HepG2 (cell line): ENCODE measurements around the gene ZNF644. TPM values are rescaled to one million over a fixed set of nuclear protein-coding genes. Genes with fewer than 3 reads are reported as not detected.

Experiments
- ATAC-seq: fragments of 200-7000 bp; cut with Tn5 transposase; 3 replicates; pipeline ENCODE4 v1.9.1; 2020; ENCODE audit warnings: mild to moderate bottlenecking, moderate library complexity
- BruUV-seq: library from RNA; stranded (reverse); fragments of 400-500 nt; replicated peaks from 2 replicates; lab custom pipeline; 2021; lab: Mats Ljungman, UMichigan
- CTCF ChIA-PET: fragments of 300-600 bp; formaldehyde crosslinking; extraction: SDS; loops from one replicate; lab custom pipeline; 2021; ENCODE audit warnings: low total read pairs, inconsistent platforms, low intra/inter-chr PET ratio; lab: Yijun Ruan, JAX
- POLR2A ChIA-PET: fragments of 350-600 bp; sonication (Branson Sonifier 250); formaldehyde crosslinking; loops from one replicate; lab custom pipeline; 2020; ENCODE audit warnings: antibody characterized with exemption, inconsistent platforms; lab: Yijun Ruan, JAX
- DNase-seq: peaks from one replicate; pipeline ENCODE4 v3.0.0-alpha.2; 2015; ENCODE audit warnings: low spot score
- FAIRE-seq: peaks from 3 replicates; lab custom pipeline; 2011; peaks lifted over from hg19 to GRCh38; lab: Jason Lieb, UNC
- H2AFZ ChIP-seq: one replicate; pipeline ENCODE4 v1.6.1; 2011; ENCODE audit warnings: low read length, inconsistent platforms
- H3K27ac ChIP-seq: fragments of 300-600 bp; 3 replicates; pipeline ENCODE4 v1.8.0; 2011; ENCODE audit warnings: mixed run types, mild to moderate bottlenecking, mixed read lengths, low read length, inconsistent platforms; ENCODE audit not compliant: insufficient read depth; ENCODE audit errors: extremely low read length
- H3K27me3 ChIP-seq, 2 experiments: fragments of 200-600 bp in 1 of 2; 2 replicates in 1 of 2; 3 replicates in 1 of 2; pipeline versions ENCODE4 v1.6.0 to v1.8.0; 2011; ENCODE audit warnings: low read length in 2 of 2, mild to moderate bottlenecking in 2 of 2, moderate library complexity in 2 of 2, inconsistent platforms in 1 of 2; ENCODE audit not compliant: insufficient read depth in 2 of 2, control insufficient read depth in 1 of 2
- H3K36me3 ChIP-seq, 2 experiments: fragments of 200-600 bp in 1 of 2; replicated peaks in 1 of 2; 2 replicates in 1 of 2; 3 replicates in 1 of 2; pipeline versions ENCODE4 v1.5.1 to v1.8.0; 2011; ENCODE audit warnings: low read length in 2 of 2, inconsistent platforms in 1 of 2; ENCODE audit not compliant: insufficient read depth in 2 of 2, control insufficient read depth in 1 of 2
- H3K4me1 ChIP-seq: 2 replicates; pipeline ENCODE4 v1.5.1; 2012; ENCODE audit warnings: low read length, inconsistent platforms; ENCODE audit not compliant: insufficient read depth
- H3K4me2 ChIP-seq: 2 replicates; pipeline ENCODE4 v1.6.0; 2011; ENCODE audit warnings: low read depth, low read length, inconsistent platforms
- H3K4me3 ChIP-seq, 3 experiments: fragments of 200-600 bp in 1 of 3; sonication (generic), shearing (Covaris generic) in 1 of 3; replicated peaks in 1 of 3; 2 replicates each; pipeline ENCODE4 v1.5.1; 2011 to 2016; ENCODE audit warnings: low read length in 3 of 3, inconsistent platforms in 2 of 3, low read depth in 2 of 3, mild to moderate bottlenecking in 2 of 3, control low read depth in 1 of 3, mixed read lengths in 1 of 3; ENCODE audit not compliant: insufficient read depth in 1 of 3
- H3K79me2 ChIP-seq: one replicate; pipeline ENCODE4 v1.6.1; 2011; ENCODE audit warnings: low read length, inconsistent platforms; ENCODE audit not compliant: insufficient read depth
- H3K9ac ChIP-seq: 2 replicates; pipeline ENCODE4 v1.6.0; 2011; ENCODE audit warnings: mild to moderate bottlenecking, low read depth, low read length, inconsistent platforms; ENCODE audit not compliant: insufficient read depth
- H3K9me3 ChIP-seq: 2 replicates; pipeline ENCODE4 v1.5.1; 2012; ENCODE audit warnings: mild to moderate bottlenecking, low read length
- H4K20me1 ChIP-seq: 2 replicates; pipeline ENCODE4 v1.6.0; 2011; ENCODE audit warnings: inconsistent platforms, mild to moderate bottlenecking, low read length, moderate library complexity; ENCODE audit not compliant: insufficient read depth
- ATF4 ChIP-seq, 2 experiments: fragments of 450-650 bp in 1 of 2; sonication (generic) in 1 of 2; formaldehyde crosslinking; IDR thresholded peaks; 2 replicates each; pipeline versions ENCODE4 v1.5.0 to v1.8.0; 2020 to 2022; ENCODE audit warnings: mild to moderate bottlenecking in 1 of 2, missing genetic modification reagents in 1 of 2
- CHD4 ChIP-seq: fragments of 200-600 bp; sonication (generic); IDR thresholded peaks from 2 replicates; pipeline ENCODE4 v1.7.0; 2017; ENCODE audit warnings: mild to moderate bottlenecking, low read length, borderline replicate concordance
- LRRFIP1 ChIP-seq: sonication (generic); formaldehyde crosslinking; conservative IDR thresholded peaks from 2 replicates; pipeline ENCODE4 v1.4.0; 2020; ENCODE audit warnings: missing genetic modification reagents
- PLSCR1 ChIP-seq: sonication (generic); formaldehyde crosslinking; IDR thresholded peaks from 2 replicates; pipeline ENCODE4 v1.5.0; 2020; ENCODE audit warnings: missing genetic modification reagents, mild to moderate bottlenecking, borderline replicate concordance
- PRDM10 ChIP-seq: sonication (generic); formaldehyde crosslinking; IDR thresholded peaks from 2 replicates; pipeline ENCODE4 v1.4.0; 2020; ENCODE audit warnings: low read depth, missing genetic modification reagents
- SALL2 ChIP-seq: sonication (generic); formaldehyde crosslinking; IDR thresholded peaks from 2 replicates; pipeline ENCODE4 v1.8.1; 2023; ENCODE audit warnings: mild to moderate bottlenecking, missing genetic modification reagents, inconsistent platforms
- ZNF543 ChIP-seq: sonication (generic); formaldehyde crosslinking; IDR thresholded peaks from 2 replicates; pipeline ENCODE4 v1.4.0; 2020; ENCODE audit warnings: mild to moderate bottlenecking, missing genetic modification reagents
- WGBS: methylation state at CpG from one replicate; pipeline ENCODE4 v1.1.6; 2017; ENCODE audit warnings: low lambda C conversion rate; 5-methylcytosine and 5-hydroxymethylcytosine counted together
- in situ Hi-C: cut with HindIII; loops from 2 replicates; pipeline ENCODE4 v1.10.0; 2017; ENCODE audit warnings: low pct_unique_long_range_greater_than_20kb; ENCODE audit not compliant: extremely low pct_ligation_motif_present
- intact Hi-C: fragments of 100-400 bp; cut with micrococcal nuclease; formaldehyde crosslinking; loops from one replicate; pipeline ENCODE4 v1.10.0; 2022; ENCODE audit not compliant: unreplicated experiment
- polyA plus RNA-seq, 8 experiments: library from polyadenylated mRNA; depleted of rRNA in 3 of 8; stranded (reverse) in 7 of 8; unstranded in 1 of 8; fragments of >200 nt; fragmentation: Illumina TruSeq in 4 of 8; extraction: Trizol in 4 of 8; gene quantifications; 2 replicates each; pipeline versions ENCODE4 v1.2.1 to v1.2.3, GENCODE V29; 2011 to 2016; ENCODE audit warnings: low read depth in 4 of 8, missing spikeins in 1 of 8, mixed read lengths in 1 of 8; ENCODE audit not compliant: insufficient read depth in 1 of 8
- total RNA-seq, 5 experiments: library from RNA; depleted of rRNA; stranded (reverse); fragments of >200 nt; fragmentation: Illumina TruSeq; extraction: Trizol; gene quantifications; 2 replicates each; pipeline ENCODE4 v1.2.3, GENCODE V29; 2016; ENCODE audit warnings: low read depth in 1 of 5

ZNF644 gene
- total and polyA plus RNA-seq, 2 of the 13 experiments (the other 11 are each of a cell fraction or from before 2014, with no cell fraction given), result 17.7 to 51.7 TPM

GRCh38 chr1:90945287-90945686 lies 76.5 kb downstream of the ZNF644 start (continued):
- TF ChIP-seq PLSCR1, result no peak
- no peak for TF ChIP-seq CHD4
- no peak for TF ChIP-seq LRRFIP1
- TF ChIP-seq SALL2 (CRISPR knock-in tag), result no peak

GRCh38 chr1:90943966-90944365 lies 77.9 kb downstream of the ZNF644 start:
- peaks cover 25% of the 10 kb centered on the region for H4K20me1 ChIP-seq
- H3K4me2 ChIP-seq, result no peak overlapping the region
- H3K79me2 ChIP-seq, result peaks cover 39% of the 10 kb centered on the region
- no peak overlapping the region for H2AFZ ChIP-seq
- H3K9me3 ChIP-seq, result no peaks in the 10 kb centered on the region
- no peak overlapping the region for H3K9ac ChIP-seq
- DNase-seq, result no peak
- 94% methylated on average over 4 of the region's 4 CpGs for WGBS
- ATAC-seq, result no peak
- no peak for TF ChIP-seq ATF4 (CRISPR knock-in tag; IDR thresholded peaks at IDR 0.05)
- TF ChIP-seq ZNF543 (CRISPR knock-in tag), result no peak
- TF ChIP-seq PRDM10, result no peak
- in situ Hi-C loops, result no loop called here
- no peak overlapping the region for H3K27ac ChIP-seq
- ChIA-PET POLR2A (interaction anchor here (1.0 kb wide), 1 partner anchor 9 kb away, joined by 3 read pairs; no protein-coding TSS in a partner anchor), CTCF (no interaction called here)
- no peak for FAIRE-seq
- H3K4me3 ChIP-seq, result no peak overlapping the region
- no peaks in the 10 kb centered on the region for H3K4me1 ChIP-seq
- intact Hi-C loops, result no loop called here
- no peaks in the 10 kb centered on the region for H3K27me3 ChIP-seq
- no TSS peak for BruUV-seq
- H3K36me3 ChIP-seq, result peaks cover 9 to 31% of the 10 kb centered on the region in 2 experiments; a peak in 4 of 5 replicates
